RPMI7951 (cell line): ENCODE measurements around the gene RASEF. TPM values are rescaled to one million over a fixed set of nuclear protein-coding genes. Genes with fewer than 3 reads are reported as not detected.
"Not testable (repeated sequence)": the region's sequence is repeated elsewhere in the genome, so short reads cannot be mapped to it uniquely, and the experiment has no call there.

ENCODE experiments used
- DNase-seq: peaks from one replicate; pipeline ENCODE4 v3.0.0-alpha.2; 2012; ENCODE audit warnings: low read depth
- total RNA-seq: library from RNA; depleted of rRNA; stranded (reverse); fragments of >200 nt; shearing (Covaris generic); gene quantifications from 2 replicates; pipeline ENCODE4 v1.2.3, GENCODE V29; 2014; rRNA removed

Gene RASEF
- 1.3 and 1.4 TPM in 2 replicates for total RNA-seq

DNA sequence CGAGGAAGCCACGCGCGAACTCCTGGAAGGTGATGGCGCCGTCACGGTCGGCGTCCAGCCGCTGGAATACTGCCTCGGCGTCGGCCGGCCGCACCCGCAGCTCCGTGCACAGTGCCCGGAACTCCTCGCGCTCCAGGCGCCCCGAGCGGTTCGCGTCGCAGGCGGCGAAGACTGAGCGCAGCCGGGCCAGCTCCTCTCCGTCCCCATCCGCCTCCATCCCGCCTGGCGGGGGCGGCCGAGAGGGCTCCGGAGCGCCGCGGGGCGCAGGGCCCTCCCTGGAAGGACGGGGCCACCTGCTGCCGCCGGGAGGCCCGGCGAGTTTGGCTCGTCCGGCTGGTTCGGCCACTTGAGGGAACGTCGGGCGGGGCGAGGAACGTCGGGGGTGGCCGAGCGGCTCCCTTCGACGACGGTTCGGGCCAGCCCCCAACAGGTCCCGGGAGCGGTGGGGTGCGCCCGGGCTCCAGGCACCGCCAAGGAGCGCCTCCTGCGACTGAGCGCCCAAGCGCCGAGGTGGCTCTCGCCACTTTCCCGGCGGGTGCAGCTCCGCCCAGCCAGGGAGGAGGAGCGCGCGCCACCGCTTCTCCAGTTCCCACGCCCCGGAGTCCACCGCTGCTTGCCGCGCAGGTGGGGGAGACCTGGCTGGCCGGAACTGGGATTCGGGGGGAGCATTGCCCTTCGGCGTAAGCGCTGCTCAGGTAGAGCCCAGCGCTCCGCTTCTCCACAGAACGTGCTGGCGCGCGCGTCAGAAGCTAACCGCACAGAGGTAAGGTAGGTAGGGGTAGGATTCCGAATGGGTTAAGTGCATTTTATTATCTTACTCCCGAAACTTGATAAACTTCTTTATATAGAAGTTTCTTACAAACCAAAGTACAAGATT is at the start of gene RASEF:
RASEF (minus strand) TSS at position 492 of the 877 bp plus-strand sequence; CDS start at position 217, 275 bp downstream.
- peak; percentile 32 for DNase-seq

DNA sequence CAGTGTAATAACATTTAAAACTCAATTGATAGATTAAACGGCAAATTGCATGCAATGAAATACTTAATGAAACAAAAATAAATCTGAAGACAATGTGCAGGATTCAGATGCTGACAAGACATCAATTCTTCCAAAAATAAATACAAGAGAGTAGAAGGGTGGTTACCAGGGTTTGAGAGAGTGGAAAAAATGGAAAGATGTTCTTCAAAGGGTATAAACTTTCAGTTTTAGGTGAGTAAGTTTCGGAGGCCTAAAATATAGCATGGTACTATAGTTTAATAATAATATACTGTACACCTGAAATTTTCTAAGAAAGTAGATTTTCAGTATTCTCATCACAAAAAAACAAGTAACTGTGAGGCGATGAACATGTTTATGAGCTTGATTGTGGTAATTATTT is 48.2 kb upstream of the RASEF start:
- no peak for DNase-seq

DNA sequence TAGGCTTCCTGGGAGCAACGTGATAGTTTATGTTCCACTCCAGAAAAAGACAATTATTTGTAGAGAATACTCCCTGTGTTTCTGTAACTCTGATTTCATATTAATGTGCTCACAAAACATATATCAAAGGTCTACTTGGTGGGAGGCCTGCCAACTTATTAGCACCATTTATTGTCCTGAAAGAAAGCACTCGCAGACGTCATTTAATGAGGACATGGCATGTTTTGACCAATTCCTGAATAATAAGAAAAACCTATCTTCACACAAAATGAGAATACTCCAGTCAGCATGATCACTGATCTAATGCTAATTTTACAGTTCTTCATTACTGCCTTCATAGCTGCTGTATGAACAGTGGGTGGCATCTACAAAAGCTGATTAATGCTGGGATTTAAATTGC is 46.4 kb upstream of the RASEF start:
- no peak for DNase-seq

DNA sequence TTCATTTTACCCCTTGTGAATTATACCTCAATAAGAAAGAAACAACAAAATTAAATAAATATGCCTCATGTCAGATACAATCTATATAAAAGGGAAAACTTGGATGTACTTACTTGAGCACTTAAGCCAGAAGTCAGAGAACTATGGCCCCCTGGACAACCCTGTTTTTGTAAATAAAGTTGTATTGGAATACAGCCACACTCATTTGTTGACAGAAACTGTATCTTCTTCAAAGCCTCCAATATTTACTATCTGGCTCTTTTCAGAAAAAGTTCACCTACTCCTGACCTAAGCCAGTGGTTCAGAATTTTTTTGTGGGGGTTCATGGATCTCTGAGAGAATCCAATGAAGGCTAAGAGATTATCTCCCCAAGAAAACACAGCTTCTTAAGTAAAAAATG is 45.3 kb upstream of the RASEF start:
- no peak for DNase-seq

DNA sequence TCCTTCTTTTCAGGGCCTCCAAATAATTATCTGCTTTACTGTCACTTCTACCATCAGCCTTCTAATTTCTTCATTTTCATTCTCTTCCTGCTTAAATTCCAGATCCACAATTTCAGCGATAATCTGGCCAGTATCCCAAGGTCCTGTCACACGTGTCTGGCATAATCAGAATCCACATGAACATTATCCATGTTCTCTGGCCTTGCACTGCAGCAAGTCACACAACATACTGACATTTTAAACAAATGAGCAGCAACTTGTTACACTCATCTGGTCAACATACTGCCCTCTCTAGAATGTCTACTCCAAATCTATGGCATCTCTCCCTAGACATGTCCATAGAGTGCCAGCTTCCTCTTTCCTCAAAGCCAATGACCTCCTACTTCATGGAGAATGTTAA is 43.8 kb upstream of the RASEF start:
- DNase-seq, result no peak

DNA sequence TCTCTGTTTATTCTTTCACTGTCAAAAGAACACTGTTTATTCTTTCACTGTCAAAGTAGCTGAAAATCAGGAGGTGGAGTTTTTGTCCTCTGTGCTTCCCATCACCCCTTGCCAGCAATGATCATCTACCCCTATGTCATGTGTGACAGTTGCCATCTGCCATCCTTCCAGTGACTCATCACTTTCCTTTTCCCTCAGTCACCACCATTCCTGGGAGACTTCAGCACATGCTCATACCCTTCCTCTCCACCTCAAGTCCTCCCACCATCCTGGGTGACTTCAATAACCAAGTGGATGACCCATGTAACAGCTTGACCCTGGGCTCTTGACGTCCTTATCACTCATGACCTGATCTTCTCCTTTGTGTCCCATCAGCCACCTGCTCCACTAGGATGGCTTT is 43.3 kb upstream of the RASEF start:
- DNase-seq, result peak; percentile 0

DNA sequence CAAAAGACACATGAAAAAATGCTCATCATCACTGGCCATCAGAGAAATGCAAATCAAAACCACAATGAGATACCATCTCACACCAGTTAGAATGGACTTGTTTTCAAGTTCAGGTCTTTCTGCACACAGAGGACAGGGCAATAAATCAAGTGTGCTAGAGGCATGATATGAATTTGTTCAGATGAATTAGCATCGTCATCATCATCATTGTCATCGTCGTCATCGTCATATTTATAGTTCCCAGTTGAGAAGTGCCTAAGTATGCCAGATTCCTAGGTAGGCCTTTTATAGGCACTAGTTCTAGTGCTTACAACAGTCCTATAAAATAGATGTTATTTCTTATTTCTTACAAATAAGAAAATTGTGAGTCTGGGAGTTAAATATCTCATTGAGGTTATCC is 34.7 kb upstream of the RASEF start:
- DNase-seq, result no peak

DNA sequence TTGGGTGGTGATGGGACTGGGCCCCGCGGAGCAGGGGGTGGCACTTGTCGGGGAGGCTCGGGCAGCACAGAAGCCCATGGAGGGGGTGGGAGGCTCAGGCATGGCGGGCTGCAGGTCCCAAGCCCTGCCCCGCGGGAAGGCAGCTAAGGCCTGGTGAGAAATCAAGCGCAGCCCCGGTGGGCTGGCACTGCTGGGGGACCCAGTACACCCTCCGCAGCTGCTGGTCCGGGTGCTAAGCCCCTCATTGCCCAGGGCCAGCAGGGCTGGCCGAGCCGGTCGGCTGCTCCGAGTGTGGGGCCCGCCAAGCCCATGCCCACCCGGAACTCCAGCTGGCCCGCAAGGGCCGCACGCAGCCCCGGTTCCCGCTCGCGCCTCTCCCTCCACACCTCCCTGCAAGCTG is 30.4 kb upstream of the RASEF start:
- DNase-seq, result not testable (repeated sequence)

DNA sequence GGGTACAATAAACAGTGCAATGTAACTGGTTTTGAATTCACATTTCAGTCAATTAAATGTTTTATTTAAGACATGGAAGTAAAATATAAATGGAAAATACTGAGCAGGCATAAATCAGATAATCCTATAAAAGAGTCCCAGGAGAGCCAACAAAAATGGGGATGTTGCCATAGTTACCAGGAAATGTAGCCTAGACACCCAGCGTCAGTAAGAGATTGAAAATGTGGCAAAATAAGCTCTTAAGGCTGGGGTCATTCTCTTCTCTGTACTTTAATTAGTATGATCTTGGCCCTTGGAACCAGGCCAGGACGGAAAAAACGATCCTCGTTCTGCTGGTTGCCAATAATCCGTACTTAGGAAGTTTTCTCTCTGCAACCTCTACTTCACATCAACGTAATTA is 18.9 kb upstream of the RASEF start:
- no peak for DNase-seq

DNA sequence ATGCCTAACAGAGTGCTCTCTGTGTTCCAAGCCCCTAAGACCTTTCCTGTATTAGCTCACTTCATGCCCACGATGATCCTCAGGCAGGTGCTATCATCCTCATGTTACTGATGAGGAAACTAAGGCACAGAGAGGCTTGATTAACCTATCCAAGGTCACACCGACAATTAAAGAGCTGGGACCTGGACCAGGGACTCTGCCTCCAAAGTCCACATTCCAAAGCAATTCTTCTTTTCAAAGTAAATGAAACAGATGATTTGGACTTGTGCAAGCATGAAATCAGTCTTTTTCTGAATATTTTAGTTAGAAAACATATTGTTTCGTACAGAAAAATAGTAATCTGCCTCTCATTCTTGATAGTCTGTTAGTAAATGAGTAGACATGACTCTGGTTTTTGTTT is 18.1 kb upstream of the RASEF start:
- DNase-seq, result no peak

DNA sequence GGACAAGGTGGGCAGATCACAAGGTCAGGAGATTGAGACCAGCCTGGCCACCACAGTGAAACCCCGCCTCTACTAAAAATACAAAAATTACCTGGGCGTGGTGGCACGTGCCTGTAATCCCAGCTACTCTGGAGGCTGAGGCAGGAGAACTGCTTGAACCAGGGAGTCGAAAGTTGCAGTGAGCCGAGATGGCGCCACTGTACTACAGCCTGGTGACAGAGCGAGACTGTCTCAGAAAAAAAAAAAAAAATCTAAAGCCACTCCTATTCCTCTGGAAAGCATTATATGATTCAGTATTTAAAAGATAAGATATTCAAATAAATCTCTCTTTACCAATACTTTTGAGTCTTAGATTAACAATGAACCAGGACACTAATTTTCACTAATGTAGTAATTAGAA is 13.0 kb upstream of the RASEF start:
- DNase-seq, result not testable (repeated sequence)

DNA sequence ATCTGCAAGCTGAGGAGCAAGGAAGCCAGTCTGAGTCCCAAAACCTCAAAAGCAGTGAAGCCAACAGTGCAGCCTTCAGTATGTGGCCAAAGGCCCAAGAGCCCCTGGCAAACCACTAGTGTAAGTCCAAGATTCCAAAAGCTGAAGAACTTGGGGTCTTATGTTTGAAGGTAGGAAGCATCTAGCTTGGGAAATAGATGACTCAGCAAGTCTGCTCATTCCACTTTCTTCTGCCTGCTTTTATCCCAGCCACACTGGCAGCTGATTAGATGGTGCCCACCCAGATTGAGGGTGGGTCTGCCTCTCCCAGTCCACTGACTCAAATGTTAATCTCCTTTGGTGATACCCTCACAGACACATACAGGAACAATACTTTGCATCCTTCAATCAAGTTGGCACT is 9.6 kb upstream of the RASEF start:
- not testable (repeated sequence) for DNase-seq

DNA sequence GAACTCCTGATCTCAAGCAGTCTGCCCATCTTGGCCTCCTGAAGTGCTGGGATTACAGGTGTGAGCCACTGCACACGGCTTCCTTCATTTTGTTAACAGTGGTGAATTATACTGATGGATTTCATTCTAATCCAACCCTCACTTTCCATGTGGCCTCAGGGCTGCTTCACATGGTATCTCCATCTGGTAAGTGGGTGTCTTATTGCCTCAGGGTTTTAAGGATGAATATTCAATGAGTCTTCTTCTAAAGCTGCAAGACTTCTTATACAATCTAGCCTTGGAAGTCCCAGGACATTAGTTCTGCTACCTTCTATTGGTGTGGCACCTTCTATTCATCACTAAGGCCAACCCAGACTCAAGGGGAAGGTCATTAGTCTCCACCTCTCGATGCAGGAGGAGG is 8.7 kb upstream of the RASEF start:
- DNase-seq, result no peak

DNA sequence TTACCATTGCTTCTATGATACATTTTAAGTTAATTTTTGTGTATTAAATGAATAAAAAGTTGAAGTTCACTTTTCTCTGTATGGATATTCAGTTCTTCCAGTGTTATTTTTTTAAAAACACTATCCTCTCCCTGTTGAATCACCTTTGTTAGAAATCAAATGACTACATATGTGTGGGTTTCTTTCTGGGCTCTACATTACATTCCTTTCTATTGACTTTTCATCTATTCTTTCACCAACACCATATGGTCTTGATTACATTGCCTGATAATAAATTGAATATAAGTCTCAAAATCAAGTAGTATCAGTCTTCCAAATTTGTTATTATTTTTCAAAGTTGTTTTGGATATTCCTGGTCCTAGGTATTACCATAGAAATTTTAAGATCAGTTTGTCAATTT is 7.3 kb upstream of the RASEF start:
- peak; percentile 41 for DNase-seq

DNA sequence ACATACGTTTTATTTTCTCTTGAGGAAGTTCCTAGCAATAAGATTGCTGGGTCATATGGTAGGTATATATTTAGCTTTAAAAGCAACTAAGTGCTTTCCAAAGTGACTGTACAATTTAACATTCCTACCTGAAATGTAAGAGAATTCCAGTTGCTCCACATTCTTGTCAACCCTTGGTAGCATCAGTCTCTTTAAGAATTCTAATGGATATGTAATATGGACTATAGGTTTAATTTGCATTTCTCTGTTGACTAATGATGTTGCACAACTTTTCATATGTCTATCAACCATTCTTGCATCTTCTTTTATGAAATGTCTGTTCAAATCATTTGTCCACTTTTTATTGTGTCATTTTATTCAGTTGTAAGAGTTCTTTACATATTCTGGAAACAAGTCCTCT is 6.7 kb upstream of the RASEF start:
- no peak for DNase-seq

DNA sequence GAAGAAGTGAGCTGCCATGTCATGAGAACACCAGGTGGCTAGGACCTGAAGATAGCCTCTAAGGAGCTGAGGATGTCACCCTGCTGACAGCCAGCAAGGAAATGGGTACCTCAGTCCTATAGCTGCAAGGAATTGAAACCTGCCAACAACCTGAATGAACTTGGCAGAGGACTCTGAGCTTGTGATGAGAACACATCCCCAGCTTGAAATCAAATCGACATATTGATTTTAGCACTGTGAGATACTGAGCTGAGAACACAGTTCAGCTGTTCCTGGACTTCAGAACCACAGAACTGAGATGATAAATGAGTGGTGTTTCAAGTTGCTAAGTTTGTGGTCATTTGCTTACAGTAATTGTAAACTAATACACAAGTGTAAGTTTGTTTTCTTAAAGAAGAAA is 5.5 kb upstream of the RASEF start:
- DNase-seq, result no peak

DNA sequence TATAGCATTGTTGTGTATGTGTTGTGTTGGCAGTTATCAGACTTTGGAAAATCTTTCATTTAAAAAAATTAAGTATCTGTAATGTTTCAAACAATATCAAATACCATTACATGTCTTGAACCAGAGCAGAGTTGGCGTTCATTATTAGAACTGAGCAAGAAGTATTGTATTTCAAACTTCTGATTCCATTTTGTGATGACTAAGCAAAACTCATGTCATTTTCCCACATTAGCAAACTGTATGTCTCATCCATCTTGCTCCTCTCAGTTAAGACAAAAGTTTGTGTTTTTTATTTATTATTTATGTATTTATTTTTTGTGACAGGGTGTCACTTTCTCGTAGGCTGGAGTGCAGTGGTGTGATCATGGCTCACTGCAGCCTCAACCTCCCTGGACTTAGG is 4.6 kb upstream of the RASEF start:
- no peak for DNase-seq

DNA sequence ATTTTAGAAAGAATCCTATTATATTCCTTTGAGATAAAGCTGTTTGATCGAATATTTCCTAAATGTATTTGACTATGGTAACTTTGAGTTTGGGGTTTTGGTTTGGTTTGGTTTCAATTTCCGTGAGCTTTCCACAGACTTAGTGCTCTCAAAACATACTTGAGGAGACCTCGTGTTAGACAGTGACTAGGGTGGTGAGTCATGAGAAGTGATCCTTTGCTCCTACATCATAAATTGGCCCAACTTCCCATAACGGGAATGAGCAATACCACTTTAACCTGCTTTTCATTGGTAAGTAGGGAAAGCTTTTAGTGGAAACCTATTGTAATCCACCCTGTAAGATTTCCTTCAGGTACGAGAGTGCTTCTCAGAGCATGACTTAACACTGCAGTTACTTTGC is 3.8 kb upstream of the RASEF start:
- peak; percentile 67 for DNase-seq

DNA sequence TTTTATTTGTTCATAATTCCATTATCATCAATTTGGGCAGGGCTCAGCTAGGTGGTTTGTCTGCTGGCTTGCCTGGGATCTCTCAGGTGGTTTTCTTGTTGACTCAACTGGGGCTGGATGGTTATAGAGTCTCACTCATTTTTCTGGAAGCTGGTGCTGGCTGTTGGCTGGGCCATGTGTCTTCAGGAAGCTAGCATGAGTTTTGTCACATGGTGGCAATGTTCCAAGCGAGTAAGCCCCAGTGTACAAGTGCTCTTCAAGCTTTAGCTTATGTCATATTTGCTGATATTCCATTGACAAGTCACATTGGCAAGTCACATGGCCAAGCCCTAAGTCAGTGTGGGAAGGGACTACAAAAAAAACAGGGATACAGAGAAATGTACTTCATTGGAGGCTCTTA is 2.3 kb upstream of the RASEF start:
- DNase-seq, result no peak

DNA sequence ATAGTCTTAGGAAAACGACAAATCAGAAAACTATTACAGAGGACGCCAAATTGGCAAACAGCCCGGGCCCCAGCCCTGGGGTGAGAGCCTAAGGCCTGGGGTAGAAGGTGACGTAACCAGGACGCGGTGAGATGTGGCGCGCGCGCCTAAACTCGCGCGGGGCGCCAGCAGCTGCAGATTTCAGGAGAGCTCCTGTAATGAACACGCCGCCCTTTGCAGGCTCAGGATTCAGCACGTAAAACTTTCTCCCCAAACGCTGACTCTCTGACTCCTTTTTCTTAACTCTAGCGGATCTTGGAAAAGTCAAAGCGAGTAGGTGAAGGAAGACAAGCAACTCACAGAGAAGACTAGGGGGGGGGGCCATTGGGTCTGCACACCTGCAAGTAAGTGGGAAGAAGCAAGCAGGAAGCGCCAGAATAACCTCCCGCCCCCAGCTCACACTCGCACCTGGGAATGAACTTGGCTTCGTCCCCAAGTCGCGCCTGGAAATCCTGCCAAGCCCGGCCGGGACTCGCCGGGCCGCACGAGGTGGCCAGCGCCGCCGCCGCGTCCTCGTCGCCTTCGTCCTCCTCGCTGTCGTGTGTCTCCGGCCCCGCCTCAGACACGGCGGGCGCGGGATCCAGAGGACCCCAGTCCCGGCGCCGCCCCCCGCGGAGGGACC is 822 bp downstream of the RASEF start:
- no peak for DNase-seq

DNA sequence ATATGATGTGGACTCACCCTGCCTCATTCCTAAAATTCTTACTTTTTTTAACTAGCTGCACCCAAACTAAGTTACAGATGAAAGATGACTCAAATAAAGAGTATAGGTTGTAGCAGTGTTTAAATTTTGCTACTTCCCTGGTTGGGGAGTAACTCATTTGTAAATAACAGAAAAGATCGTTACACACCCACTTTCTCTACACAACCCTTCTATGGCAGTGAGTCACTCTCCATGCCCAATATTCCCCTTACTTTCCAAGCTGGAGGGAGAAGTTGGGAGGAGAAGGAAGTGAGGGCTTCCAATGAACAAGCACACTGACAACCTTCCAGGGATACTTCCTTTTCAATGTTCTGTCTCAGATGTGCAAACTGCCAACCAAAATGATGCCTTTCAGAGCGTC is 1.9 kb downstream of the RASEF start:
- peak; percentile 46 for DNase-seq

DNA sequence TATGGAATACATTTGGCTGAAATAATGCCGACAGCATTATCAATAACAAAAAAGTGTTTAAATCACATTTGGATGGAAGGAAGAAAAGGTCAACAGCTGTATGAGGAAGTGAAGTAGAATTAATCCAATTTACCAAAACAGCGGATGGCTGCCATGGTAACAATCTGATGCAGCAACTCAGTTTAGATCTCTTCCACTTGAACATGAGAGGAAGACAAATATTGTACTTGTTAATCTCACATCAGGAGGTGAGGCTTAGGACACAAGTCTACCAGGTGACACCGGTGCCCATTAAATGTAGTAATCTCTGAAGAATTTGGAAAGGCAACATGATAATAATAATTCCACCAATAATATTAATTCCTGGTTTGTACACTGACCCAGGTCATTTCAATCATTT is 2.4 kb downstream of the RASEF start:
- no peak for DNase-seq

DNA sequence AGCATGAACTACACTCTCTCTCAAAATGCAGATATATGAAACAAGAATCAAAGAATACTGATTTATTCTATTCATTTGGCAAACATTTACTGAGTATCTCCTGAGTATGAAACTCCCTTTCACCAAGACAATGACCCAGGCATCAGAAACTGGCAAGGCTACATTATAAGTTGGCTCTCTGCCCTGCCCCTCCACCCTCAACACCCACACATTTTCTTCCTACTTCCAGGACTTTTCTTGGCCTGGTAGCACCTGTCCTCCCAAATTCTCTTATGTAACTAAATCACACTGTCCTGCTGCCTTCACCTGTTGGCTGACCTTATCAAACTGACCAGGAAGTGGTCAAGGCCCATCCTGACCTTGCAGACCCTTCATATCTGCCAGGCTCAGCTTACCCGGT is 3.5 kb downstream of the RASEF start:
- DNase-seq, result no peak
